ENCODE measurements around the gene CFAP57. TPM values are rescaled to one million over a fixed set of nuclear protein-coding genes. Genes with fewer than 3 reads are reported as not detected.

Gene CFAP57
- total and polyA plus RNA-seq, 9 donors: 0.13 to 13.2 (median 0.71) TPM

- no peak overlapping the region for H3K27ac ChIP-seq
- peaks cover 12% of the 10 kb centered on the region for H3K4me1 ChIP-seq (ENCODE audit: insufficient read depth)
- no peaks in the 10 kb centered on the region for H3K36me3 ChIP-seq
- H3K9me3 ChIP-seq: no peaks in the 10 kb centered on the region
- no peak for DNase-seq
- 81 to 86% (median 86%) methylated on average over 1 of the region's 1 CpG for WGBS, 3 donors
- intact Hi-C loops (cut with DNase I): no loop called here
- H3K27me3 ChIP-seq: no peaks in the 10 kb centered on the region
- no peak overlapping the region for H3K4me3 ChIP-seq
- TF ChIP-seq EP300 (IDR thresholded peaks at IDR 0.05): no peak
- TF ChIP-seq POLR2A (IDR thresholded peaks at IDR 0.05): no peak
These were observed 125.9 kb downstream of the CFAP57 start for GRCh38 chr1:43298055-43298454.

- Histone ChIP-seq H3K4me3 (no peak overlapping the region), H3K27ac (no peak overlapping the region), H3K36me3 (no peaks in the 10 kb centered on the region), H3K4me1 (ENCODE audit: insufficient read depth) (peaks cover 14% of the 10 kb centered on the region), H3K9me3 (no peaks in the 10 kb centered on the region), H3K27me3 (no peaks in the 10 kb centered on the region)
- no peak for TF ChIP-seq EP300 (IDR thresholded peaks at IDR 0.05)
- TF ChIP-seq CTCF (IDR thresholded peaks at IDR 0.05): no peak
- no peak for TF ChIP-seq POLR2A (IDR thresholded peaks at IDR 0.05)
- DNase-seq: no peak
- intact Hi-C loops (cut with DNase I): no loop called here
These were observed 127.0 kb downstream of the CFAP57 start for GRCh38 chr1:43299101-43299500.

- Histone ChIP-seq H3K36me3 (no peaks in the 10 kb centered on the region), H3K9me3 (no peaks in the 10 kb centered on the region), H3K27ac (no peak within 1 kb of the TSS), H3K4me3 (no peak within 1 kb of the TSS), H3K4me1 (ENCODE audit: insufficient read depth) (peaks cover 5% of the 10 kb centered on the region), H3K27me3 (no peaks in the 10 kb centered on the region)
- no peak for DNase-seq
- TF ChIP-seq CTCF (IDR thresholded peaks at IDR 0.05) (no peak), POLR2A (IDR thresholded peaks at IDR 0.05) (no peak), EP300 (IDR thresholded peaks at IDR 0.05) (no peak)
- intact Hi-C loops (cut with DNase I): no loop called here
- 81 to 85% (median 82%) methylated on average over 10 of the region's 10 CpGs for WGBS, 3 donors
These were observed 128.4 kb downstream of the CFAP57 start, which contains the start of gene TIE1 for GRCh38 chr1:43300378-43301094. Gene TIE1, plus strand, starts transcription at chr1:43300982. Its CDS starts 90 bp downstream, at chr1:43301072.

- intact Hi-C loops (cut with DNase I): no loop called here
- DNase-seq: no peak
- WGBS, 3 donors: 79 to 90% (median 83%) methylated on average over 1 of the region's 1 CpG
These were observed 130.1 kb downstream of the CFAP57 start for GRCh38 chr1:43302201-43302600.

More at GRCh38 chr1:43302201-43302600, 130.1 kb downstream of the CFAP57 start:
- Histone ChIP-seq H3K27me3 (no peaks in the 10 kb centered on the region), H3K4me3 (no peak overlapping the region), H3K9me3 (no peaks in the 10 kb centered on the region), H3K27ac (no peak overlapping the region), H3K4me1 (ENCODE audit: insufficient read depth) (peaks cover 2% of the 10 kb centered on the region), H3K36me3 (no peaks in the 10 kb centered on the region)
- no peak for TF ChIP-seq CTCF (IDR thresholded peaks at IDR 0.05)
- no peak for TF ChIP-seq POLR2A (IDR thresholded peaks at IDR 0.05)
- TF ChIP-seq EP300 (IDR thresholded peaks at IDR 0.05): no peak

Measured in ovary (tissue), 9 donors.